ELF-1 (cell line): ENCODE results near the gene FAM8A1.

Source experiments
- DNase-seq: peaks from one replicate; pipeline ENCODE4 v3.0.0-alpha.2; 2016; ENCODE audit warnings: low read depth, low spot score

FAM8A1 gene

DNA sequence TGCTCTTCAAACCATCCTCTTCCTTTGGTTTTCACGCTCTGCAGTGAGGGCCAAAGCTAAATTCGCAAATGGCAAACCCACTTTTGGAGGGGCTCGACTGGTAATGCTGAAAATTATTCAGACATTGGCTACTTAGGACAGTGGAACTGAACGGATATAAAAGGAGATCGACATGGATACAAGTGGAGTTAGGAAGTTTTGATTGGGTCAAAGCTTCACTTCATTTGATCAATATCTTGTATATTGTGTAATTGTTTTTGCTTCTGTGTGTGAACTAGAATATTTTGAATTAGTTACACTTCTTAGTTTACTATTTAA is 1.2 kb downstream of the FAM8A1 start:
- no peak for DNase-seq

DNA sequence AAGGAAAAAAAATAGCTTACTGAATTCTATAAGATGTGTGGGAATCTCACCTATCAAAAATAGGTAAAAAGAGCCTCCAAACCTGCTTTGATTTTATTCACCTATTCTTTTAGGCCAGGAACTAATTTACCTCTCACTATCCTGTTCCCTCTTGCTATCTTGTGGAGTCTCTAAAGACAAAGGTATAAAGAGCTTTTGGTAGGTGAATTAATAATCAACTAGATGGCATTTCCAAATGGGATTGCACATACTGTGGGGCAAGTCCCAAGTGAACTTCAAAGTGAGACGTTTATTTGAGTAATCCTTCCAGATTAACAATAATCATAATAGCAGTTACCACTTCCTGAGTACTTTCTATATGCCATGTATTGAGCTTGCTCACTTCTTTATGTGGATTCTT is 2.8 kb downstream of the FAM8A1 start:
- DNase-seq, result no peak

DNA sequence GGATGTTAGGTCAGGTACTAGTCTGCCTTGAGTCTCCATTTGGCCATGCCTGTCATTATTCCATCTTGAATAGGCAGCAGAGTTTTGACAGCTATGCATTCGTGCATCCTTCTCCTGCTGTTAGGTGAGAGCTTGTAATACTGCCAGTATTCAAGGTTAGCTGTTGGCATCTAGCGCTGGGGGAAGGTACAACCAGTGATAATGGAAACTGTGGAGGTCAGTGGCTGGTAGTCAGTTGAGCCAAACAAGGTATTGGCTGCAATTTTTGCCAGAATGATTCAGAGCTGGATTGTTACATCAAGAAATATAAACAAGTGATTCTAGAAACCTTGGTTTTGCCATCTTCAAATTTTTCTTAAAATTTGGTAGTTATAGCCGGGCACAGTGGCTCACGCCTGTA is 6.5 kb downstream of the FAM8A1 start:
- DNase-seq, result no peak

DNA sequence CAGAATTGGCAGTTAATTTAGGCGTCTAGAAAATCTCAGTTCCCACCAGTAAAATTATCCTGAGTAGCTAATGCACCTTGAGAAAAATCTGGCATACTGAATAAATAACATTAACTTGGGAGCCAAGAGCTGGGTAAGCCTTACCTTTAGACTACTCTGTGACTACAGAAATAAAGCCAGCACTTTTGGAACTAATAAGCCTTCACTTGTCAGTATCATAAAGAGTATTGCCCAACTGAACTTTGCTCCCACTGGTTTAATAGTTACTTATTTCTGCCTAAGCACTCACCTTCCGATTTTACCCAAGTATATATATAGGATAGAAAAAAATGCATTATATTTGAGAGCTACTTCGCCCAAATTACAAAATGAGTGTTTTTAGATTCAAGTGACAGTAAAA is 10.7 kb downstream of the FAM8A1 start:
- DNase-seq, result no peak

DNA sequence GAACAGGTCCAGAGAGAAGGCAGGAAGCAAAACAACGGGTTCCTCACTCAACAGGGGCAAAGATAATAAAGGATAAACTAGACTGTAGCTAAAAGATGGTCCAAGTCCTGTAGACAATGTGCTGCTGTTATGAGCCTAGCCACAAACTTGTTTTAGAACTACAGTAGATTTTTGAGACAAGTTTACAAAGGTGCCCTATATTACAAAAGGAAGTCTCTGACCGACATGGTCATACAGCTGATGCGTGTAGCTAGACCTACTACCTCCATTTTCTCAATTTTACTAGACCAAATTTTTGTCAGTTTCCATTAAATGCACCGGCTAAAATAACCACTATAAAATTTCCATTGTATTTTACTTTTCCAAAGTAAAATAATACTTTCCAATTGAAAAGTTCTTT is 11.9 kb downstream of the FAM8A1 start:
- DNase-seq, result no peak

DNA sequence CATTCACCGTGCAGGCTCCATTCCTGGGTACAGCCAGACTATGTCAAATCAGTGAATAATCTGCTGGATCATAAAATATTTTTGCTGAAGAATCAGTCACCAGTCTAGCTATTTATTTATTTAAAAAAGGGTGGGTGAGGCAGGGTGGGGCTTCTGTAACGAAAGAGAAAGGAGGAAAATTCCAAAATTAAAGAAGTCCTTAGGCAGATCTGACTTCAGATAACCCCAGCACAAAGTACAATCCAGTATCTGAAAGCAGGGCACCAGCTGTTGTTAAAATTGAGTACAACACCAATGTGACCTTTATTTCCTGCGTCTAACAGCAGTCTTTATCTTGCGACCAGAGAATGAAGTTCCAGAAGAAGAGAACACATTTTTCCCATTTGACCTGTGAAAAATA is 15.7 kb downstream of the FAM8A1 start:
- no peak for DNase-seq

DNA sequence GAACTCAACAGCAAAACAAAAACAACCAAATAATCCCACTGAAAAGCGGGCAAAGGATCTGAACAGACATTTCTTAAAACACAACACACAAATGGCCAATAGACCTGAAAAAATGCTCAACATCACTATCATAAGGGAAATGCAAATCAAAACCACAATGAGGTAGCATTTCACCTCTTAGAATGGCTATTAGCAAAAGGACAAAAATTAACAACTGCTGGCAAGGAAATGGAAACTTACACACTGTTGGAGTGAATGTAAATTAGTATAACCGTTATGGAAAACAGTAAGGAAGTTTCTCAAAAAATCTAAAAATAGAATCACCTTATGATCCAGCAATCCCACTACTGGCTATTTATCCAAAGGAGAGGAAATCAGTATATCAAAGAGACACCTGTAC is 20.9 kb downstream of the FAM8A1 start:
- DNase-seq, result no peak

DNA sequence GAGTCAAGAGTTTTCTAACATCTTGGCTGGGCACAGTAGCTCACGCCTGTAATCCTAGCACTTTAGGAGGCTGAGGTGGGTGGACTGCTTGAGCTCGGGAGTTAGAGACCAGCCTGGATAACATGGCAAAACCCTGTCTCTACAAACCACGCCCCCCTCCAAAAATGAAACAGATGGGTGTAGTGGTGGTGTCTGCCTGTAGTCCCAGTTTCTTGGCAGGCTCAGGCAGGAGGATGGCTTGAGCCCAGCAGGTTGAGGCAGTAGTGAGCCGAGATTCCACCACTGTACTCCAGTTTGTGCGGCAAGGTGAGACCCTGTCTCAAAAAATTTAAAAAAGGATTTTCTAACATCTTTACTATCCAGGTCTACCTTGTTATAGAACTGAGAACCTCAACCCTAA is 22.0 kb downstream of the FAM8A1 start:
- DNase-seq, result peak; percentile 14

DNA sequence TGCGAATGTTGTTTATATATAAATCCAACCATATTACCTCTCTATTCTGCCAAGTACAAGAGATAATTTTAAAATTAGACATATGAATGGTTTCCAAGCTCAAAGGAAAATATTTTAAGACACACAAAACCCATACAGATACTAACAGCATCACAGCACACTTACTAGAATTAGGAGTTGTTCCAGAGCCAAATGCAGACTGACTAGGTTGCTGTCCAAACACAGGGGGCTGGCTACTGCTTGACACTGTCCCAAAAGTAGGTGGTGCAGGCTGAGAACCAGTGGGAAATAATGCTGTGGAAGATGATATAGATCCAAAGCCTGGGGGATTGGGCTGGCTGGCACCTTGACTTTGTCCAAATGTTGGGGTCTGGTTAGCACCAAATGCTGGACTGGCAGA is 24.3 kb downstream of the FAM8A1 start:
- no peak for DNase-seq

DNA sequence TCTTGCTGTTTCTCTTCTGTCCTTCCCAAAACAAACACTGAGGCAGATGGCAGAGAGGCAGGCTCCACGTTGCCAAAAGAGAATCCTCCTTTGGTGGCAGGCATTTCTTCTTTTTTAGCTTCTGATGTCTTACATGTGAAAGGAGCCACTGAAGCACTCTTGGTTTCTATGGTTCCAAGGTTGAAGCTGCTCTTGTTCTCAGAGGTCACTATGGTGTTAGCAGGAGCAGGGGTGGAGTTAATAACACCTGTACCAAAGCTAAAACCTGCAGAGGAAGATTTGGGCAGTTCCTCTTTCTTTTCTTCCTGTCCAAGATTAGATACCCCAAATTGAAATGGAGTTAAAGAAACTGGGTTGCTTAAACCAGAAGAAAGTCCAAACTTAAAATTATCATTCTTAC is 28.8 kb downstream of the FAM8A1 start:
- DNase-seq, result no peak

DNA sequence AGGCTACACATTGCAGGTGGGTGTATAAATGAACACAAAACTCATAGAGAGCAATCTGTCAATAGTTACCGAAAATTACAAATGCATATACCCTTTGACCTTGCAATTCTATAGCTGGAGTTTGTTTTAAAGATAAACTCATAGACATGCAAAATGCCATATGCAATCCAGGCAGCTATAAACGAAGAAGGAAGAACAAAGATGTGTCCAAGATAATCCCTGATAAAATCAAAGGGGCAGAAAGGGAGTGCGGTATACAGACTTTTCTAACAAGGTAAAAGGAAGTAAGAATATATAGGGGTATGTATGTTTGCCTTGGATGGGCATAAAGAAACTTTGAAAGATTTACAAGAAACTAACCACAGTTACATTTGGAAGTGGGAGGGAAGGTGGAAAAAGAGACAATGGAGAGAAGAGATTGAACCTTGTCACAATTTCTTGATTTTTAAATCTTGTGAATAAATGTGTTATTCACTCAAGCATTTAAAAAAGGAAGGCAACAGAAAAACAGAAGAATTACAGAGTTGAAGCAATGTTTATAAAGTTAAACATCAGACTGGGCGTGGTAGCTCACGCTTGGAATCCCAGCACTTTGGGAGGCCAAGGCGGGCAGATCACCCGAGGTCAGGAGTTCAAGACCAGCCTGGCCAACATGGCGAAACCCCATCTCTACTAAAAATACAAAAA is 29.9 kb downstream of the FAM8A1 start:
- no peak for DNase-seq

DNA sequence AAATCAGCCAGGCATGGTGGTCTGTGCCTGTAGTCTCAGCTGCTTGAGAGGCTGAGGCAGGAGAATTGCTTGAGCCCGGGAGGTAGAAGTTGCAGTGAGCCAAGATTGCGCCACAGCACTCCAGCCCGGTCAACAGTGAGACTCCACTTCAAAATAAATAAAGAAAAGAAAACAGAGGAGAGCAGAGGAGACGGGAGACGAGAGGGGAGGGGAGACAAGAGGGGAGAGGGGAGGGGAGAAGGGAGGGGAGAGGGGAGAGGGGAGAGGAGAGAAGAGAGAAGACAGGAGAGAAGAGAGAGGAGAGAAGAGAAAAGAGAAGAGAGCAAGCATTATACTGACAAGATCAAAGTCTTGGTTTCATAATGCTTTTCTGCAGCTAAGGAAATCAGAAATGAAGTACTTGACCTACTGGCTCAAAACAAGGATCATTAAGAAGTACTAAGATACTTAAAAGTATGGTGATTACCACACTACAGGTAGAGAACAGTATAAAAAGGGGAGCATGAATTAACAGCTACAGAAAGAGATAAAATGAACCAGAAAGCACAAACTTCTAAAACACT is 30.5 kb downstream of the FAM8A1 start:
- DNase-seq, result no peak

DNA sequence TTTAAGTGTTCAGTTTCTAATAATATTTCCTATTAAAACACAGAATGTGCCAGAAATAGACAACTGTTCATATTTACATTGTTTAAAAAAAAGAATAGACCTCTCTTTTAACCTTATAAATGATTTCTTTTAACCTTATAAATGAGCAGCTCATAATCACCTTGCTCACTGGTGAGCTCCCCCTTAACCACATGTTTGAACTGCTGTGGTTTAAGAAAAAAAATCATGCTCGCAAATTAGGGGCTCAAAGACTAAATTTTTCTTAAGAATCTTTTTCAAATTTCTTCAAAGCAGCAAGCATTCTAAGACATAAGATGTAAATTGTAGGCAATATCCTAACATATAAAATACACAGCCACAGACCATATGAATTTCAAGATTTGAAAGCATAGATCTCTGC is 32.8 kb downstream of the FAM8A1 start:
- DNase-seq, result no peak

DNA sequence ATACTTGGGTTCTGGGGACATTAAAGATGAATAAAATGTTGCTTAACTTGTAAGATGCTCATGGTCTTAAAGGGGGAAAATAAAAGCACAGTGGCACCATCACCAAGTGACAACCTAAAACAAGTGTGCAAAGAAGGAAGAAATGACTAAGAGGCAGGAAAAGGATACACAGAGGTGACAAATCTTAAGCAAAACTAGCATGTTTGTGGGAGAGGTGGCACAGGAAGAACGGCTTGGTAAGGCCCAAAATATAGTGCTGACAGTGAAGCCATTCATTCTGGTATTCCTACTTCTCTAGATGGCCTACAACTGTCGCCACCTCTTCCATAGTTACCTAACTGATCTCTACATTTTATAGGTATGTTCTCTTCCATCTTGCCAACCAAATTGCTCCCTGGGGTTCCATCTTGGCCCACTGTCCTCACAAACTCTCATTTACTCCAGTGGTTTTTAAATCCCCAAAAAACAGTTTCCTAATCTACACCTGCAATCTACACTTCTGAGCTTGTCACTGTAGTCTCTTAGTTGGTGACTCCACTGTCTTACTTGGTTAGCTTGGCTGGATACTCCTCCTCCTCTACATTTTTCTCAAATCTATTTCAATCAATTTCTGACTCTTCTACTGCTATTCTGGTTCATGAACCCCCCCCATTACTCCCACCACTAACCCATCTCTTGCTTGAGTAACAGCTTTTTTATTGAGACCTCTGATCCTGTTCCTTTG is 33.5 kb downstream of the FAM8A1 start:
- DNase-seq, result no peak

DNA sequence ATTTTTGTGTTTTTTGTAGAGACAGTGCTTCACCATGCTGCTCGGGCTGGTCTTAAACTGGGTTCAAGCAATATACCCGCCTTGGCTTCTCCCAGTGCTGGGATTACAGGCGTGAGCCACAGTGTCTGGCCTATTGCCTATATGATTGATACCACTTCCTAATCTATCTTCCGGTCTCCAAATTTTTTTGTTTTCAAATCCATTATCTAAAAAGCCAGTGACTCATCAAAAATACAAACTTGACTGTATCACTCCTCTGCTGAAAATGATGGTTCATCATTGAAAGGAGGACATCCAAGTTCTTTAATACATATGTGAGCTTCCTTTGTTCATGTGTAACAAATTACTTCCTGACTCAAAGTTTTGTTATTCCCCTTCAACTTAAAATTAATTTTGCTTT is 35.5 kb downstream of the FAM8A1 start:
- DNase-seq, result no peak

DNA sequence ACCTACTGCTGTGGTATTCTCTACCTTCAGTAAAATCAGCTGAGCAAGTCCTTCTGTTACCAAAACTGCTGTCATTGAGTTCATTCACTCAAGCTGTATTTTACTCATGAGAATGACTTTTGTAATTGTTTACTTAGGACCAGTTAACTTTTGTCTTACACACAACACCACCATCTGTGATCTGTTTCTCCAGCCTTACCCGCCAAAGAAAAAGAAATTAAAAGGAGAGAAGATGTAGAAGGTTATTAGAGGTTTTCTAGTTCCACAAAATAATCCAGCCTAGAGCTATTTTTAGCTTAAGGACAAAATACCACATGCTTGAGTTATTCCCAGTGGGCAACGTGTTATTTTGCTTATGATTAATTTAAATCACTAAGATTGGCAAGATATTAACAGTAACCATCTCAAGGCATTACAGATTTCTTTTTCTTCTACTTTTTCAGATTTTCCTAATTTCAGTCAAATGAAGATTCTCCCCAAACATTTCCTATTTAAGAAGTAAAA is 38.2 kb downstream of the FAM8A1 start:
- DNase-seq, result no peak

DNA sequence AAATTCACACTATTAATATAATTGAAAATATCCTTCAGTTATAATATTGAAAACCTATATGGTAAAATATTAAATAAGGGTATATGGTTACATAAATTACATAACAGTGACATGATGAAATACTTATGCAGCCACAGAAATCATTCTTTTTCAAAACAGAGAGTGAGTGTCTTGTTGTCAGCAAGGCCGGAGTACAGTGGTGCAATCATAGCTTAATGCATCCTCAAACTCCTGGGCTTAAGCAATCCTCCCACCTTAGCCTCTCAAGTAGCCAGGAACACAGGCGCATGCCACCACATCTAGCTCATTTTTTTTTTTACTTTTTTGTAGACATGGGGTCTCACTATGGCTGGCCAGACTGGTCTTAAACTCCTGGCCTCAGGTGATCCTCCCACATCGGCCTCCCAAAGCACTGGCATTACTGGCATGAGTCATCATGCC is 40.4 kb downstream of the FAM8A1 start:
- DNase-seq, result no peak

DNA sequence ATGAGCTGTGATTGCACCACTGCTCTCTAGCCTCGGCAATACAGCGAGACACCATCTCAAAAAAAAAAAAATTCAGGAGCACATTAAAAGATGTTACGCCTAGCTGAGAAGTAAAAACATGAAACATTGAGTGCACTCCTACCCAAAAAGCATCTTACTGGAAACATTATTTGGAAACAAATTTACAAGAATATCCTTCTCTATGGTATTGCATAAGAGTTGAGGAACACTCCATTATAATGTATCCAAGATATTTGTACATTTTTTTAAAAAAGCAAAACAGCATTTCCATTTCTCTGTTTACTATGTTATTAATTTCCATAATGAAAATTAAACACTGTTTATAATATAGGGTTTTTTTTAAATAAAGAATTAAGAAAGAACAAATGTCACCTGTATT is 48.6 kb downstream of the FAM8A1 start:
- DNase-seq, result no peak

DNA sequence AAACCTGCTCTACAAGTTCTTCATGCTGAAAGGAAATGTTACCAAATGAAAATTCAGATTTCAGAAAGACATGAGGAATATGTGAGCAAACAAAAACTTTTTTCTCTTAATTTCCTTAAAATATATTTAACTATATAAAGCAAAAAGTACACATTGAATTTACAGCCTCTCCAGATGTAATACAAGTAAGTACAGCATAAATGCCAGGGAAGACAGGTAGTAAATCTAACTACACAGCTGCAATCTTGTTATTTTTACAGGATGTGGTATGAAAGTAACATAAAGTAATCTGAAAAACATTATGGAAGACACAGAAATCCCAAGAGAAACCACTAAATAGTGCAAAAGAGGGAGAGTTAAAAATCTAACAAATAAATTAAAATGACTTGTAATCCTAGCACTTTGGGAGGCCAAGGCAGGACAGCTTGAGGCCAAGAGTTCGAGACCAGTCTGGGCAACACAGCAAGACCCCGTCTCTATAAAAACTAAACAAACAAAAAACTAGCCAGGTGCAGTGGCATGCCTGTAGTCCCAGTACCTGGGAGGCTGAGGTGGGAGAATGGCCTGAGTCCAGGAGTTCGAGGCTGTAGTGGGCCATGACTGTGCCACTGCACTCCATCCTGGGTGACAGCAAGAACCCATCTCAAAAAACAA is 50.7 kb downstream of the FAM8A1 start:
- no peak for DNase-seq

DNA sequence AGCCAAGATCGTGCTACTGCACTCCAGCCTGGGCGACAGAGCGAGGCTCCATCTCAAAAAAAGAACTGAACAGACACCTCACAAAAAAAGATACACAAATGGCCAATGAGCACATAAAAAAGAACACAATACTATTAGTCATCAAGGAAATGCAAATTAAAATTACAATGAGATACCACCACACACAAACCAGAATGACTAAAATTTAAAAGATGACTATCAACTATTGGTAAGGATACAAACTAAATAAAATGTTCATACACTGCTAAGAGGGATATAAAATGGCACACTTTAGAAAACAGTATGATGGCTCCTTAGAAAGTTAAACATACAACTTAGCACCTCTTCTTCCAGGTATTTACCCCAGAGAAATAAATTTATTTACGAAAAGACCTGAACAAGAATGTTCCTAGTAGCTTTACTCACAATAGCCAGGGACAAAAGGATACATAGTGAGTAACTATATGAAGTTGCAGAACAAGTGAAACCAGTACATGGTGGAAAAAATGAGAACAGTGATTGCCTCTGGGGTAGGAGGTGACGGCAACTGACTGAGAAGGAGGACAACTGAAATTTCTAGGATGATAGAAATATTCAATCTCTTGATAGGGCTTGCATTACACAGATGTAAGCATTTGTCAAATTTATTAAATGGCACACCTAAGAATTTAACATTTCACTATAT is 53.2 kb downstream of the FAM8A1 start:
- no peak for DNase-seq

DNA sequence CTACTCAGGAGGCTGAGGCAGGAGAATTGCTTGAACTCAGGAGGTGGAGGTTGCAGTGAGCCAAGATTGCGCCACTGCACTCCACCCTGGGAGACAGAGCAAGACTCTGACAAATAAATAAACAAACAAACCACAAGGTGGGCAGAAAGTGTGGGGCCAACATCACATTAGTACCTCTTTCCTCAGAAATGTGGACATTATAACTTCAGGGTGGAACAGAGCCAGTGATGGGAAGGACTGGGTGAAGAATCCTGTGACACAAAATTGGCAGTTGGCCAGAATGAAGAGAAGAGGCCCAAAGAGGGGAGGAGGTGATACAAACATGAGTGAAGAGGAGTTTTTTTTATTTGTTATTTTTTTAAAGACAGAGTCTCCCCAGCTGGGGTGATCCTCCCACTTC is 56.0 kb downstream of the FAM8A1 start:
- no peak for DNase-seq

DNA sequence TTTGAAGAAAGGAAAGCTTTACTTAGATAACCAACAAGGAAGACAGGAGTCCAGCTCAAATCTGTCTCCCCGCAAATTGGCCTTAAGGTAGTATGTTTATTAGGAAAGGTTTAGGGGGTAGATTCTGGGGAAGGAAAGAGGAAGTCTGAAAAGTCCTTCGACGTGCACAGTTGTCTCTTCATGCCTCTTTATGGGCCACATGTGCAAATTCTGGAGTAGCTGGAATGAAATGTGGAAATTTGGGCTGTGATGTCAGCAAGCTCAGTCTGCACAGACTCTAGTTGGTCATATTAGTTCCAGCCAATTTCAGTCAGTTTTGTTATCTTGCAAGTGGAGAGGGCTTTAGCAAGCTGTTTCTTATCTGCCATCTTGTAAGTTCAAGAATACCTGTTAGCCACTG is 56.5 kb downstream of the FAM8A1 start:
- no peak for DNase-seq
